ENCODE results near the gene LHFPL6. TPM values are rescaled to one million over a fixed set of nuclear protein-coding genes. Genes with fewer than 3 reads are reported as not detected.

The LHFPL6 gene
- total and polyA plus RNA-seq, 4 donors = 22.7 to 115 (median 36.1) TPM

- Histone ChIP-seq H3K9ac (ENCODE audit: insufficient read depth in 1 of 2, low read length in 2 of 2) (no peak overlapping the region), H3K36me3 (ENCODE audit: control insufficient read depth in 4 of 4, insufficient read depth in 4 of 4, low read length in 4 of 4) (no peaks in the 10 kb centered on the region), H3K27me3 (ENCODE audit: control insufficient read depth in 3 of 3, insufficient read depth in 3 of 3, low read length in 2 of 3) (no peaks in the 10 kb centered on the region), H3K27ac (ENCODE audit: low read depth in 1 of 2, low read length in 1 of 2) (no peak overlapping the region), H3K4me3 (no peak overlapping the region), H3K9me3 (ENCODE audit: control insufficient read depth in 4 of 4, insufficient read depth in 3 of 4, low read length in 3 of 4) (peaks cover 0 to 4% (median 0%) of the 10 kb centered on the region in 4 donors), H3K4me1 (ENCODE audit: control insufficient read depth in 5 of 5, insufficient read depth in 5 of 5, low read length in 5 of 5) (peaks cover 0 to 2% (median 0%) of the 10 kb centered on the region in 5 donors)
- ATAC-seq (ENCODE audit: insufficient read depth, low FRiP score) (no peak), DNase-seq (no peak)
- no peak for TF ChIP-seq CTCF (IDR thresholded peaks at IDR 0.05; ENCODE audit: control extremely low read depth, extremely low read depth)
- 72 to 92% methylated on average over 2 of the region's 2 CpGs for WGBS, 2 donors
These were observed 305.3 kb downstream of the LHFPL6 start for GRCh38 chr13:39297664-39298171.

- DNase-seq (no peak), ATAC-seq (ENCODE audit: insufficient read depth, low FRiP score) (no peak)
- Histone ChIP-seq H3K9me3 (ENCODE audit: control insufficient read depth in 4 of 4, insufficient read depth in 3 of 4, low read length in 3 of 4) (peaks cover 0 to 4% (median 2%) of the 10 kb centered on the region in 4 donors), H3K4me1 (ENCODE audit: control insufficient read depth in 5 of 5, insufficient read depth in 5 of 5, low read length in 5 of 5) (no peaks in the 10 kb centered on the region), H3K9ac (ENCODE audit: insufficient read depth in 1 of 2, low read length in 2 of 2) (no peak overlapping the region), H3K27ac (ENCODE audit: low read depth in 1 of 2, low read length in 1 of 2) (no peak overlapping the region), H3K27me3 (ENCODE audit: control insufficient read depth in 3 of 3, insufficient read depth in 3 of 3, low read length in 2 of 3) (no peaks in the 10 kb centered on the region), H3K4me3 (no peak overlapping the region), H3K36me3 (ENCODE audit: control insufficient read depth in 4 of 4, insufficient read depth in 4 of 4, low read length in 4 of 4) (no peaks in the 10 kb centered on the region)
- TF ChIP-seq CTCF (IDR thresholded peaks at IDR 0.05; ENCODE audit: control extremely low read depth, extremely low read depth) = no peak
- 83 to 94% methylated on average over 1 of the region's 1 CpG for WGBS, 2 donors
These were observed 306.0 kb downstream of the LHFPL6 start for GRCh38 chr13:39297023-39297422.

GRCh38 chr13:39296193-39296592, 306.8 kb downstream of the LHFPL6 start:
- Histone ChIP-seq H3K9ac (ENCODE audit: insufficient read depth in 1 of 2, low read length in 2 of 2) (no peak overlapping the region), H3K27ac (ENCODE audit: low read depth in 1 of 2, low read length in 1 of 2) (no peak overlapping the region), H3K36me3 (ENCODE audit: control insufficient read depth in 4 of 4, insufficient read depth in 4 of 4, low read length in 4 of 4) (no peaks in the 10 kb centered on the region), H3K4me3 (no peak overlapping the region), H3K27me3 (ENCODE audit: control insufficient read depth in 3 of 3, insufficient read depth in 3 of 3, low read length in 2 of 3) (no peaks in the 10 kb centered on the region), H3K4me1 (ENCODE audit: control insufficient read depth in 5 of 5, insufficient read depth in 5 of 5, low read length in 5 of 5) (no peaks in the 10 kb centered on the region), H3K9me3 (ENCODE audit: control insufficient read depth in 4 of 4, insufficient read depth in 3 of 4, low read length in 3 of 4) (peaks cover 0 to 4% (median 2%) of the 10 kb centered on the region in 4 donors)
- DNase-seq = no peak
- no peak for ATAC-seq (ENCODE audit: insufficient read depth, low FRiP score)
- 67 to 97% methylated on average over 2 of the region's 2 CpGs for WGBS, 2 donors
- no peak for TF ChIP-seq CTCF (IDR thresholded peaks at IDR 0.05; ENCODE audit: control extremely low read depth, extremely low read depth)

Other genes with a start within 250 kb of the LHFPL6 start
- 10 to 100 TPM; 28.0 to 66.1 TPM for gene COG6, start 52.5 kb upstream of the LHFPL6 start, total RNA-seq
- gene COG6, start 52.5 kb upstream of the LHFPL6 start, polyA plus RNA-seq = 1 to 10 TPM; 7.0 to 7.5 TPM

Data from lung (tissue), 12 donors.